DMS114 treated with DMSO at 0.1 percent for 48 hours (cell line): Measurements from ENCODE around the gene TMEM217.
"Not testable (repeated sequence)": the region's sequence is repeated elsewhere in the genome, so short reads cannot be mapped to it uniquely, and the experiment has no call there.

ENCODE experiments used
- DNase-seq: peaks from one replicate; lab custom pipeline; 2025; ENCODE audit not compliant: unreplicated experiment; lab: John Stamatoyannopoulos, UW

TMEM217 gene

GRCh38 chr6:37187321-37188022 lies 70.5 kb downstream of the TMEM217 start:
- DNase-seq, result no peak

- DNase-seq, result not testable (repeated sequence)
These were observed 71.8 kb downstream of the TMEM217 start for GRCh38 chr6:37185949-37186720.

GRCh38 chr6:37182736-37183590 lies 75.0 kb downstream of the TMEM217 start:
- DNase-seq, result no peak

- DNase-seq, result not testable (repeated sequence)
These were observed 77.3 kb downstream of the TMEM217 start for GRCh38 chr6:37180610-37181009.

GRCh38 chr6:37180075-37180474 lies 77.9 kb downstream of the TMEM217 start:
- no peak for DNase-seq

GRCh38 chr6:37177935-37178517 lies 79.9 kb downstream of the TMEM217 start:
- DNase-seq, result no peak

GRCh38 chr6:37177077-37177934 lies 80.6 kb downstream of the TMEM217 start:
- no peak for DNase-seq

- no peak for DNase-seq
These were observed 81.5 kb downstream of the TMEM217 start for GRCh38 chr6:37176268-37177076.

- no peak for DNase-seq
These were observed 82.3 kb downstream of the TMEM217 start for GRCh38 chr6:37175332-37176267.

GRCh38 chr6:37174515-37175331 lies 83.2 kb downstream of the TMEM217 start:
- no peak for DNase-seq

- DNase-seq, result no peak
These were observed 83.8 kb downstream of the TMEM217 start for GRCh38 chr6:37174196-37174514.

- no peak for DNase-seq
These were observed 84.3 kb downstream of the TMEM217 start for GRCh38 chr6:37173493-37174195.

- DNase-seq, result no peak
These were observed 84.9 kb downstream of the TMEM217 start for GRCh38 chr6:37172912-37173492.

- DNase-seq, result peak; percentile 91
These were observed 85.8 kb downstream of the TMEM217 start for GRCh38 chr6:37171970-37172812.

- DNase-seq, result no peak
These were observed 86.6 kb downstream of the TMEM217 start for GRCh38 chr6:37171201-37171969.
